ENCODE data around the gene FAM20C.
A peak's percentile ranks its signal among the peaks of the same experiment; 100 is the strongest.
"Not testable (repeated sequence)": the region's sequence is repeated elsewhere in the genome, so short reads cannot be mapped to it uniquely, and the experiment has no call there.

Gene FAM20C

DNA sequence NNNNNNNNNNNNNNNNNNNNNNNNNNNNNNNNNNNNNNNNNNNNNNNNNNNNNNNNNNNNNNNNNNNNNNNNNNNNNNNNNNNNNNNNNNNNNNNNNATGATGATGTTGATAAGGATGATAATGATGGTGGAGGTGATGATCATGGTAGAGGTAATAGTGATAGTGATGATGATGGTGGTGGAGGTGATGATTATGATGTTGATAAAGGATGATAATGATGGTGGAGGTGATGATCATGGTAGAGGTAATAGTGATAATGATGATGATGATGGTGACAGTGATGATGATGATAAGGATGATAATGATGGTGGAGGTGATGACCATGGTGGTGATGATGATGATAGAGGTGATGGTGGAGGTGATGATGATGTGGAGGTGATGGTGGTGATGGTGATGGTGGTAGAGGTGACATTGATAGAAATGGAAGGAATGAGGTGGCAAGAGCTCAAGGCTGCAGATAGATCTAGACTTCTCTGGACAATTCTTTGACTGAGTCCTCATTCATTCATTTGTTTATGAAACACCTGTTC is 47.8 kb downstream of the FAM20C start:
- H3K36me3 ChIP-seq: peaks cover 44% of the 10 kb centered on the region
- peaks cover 14% of the 10 kb centered on the region for H3K4me1 ChIP-seq
- TF ChIP-seq Cebpa-rat (IDR thresholded peaks at IDR 0.05): no peak
- H3K9ac ChIP-seq: no peak overlapping the region
- H3K27me3 ChIP-seq: no peaks in the 10 kb centered on the region
- H3K4me2 ChIP-seq: peak overlapping the region; percentile 71
- no peak overlapping the region for H3K4me3 ChIP-seq
- no peak overlapping the region for H3K27ac ChIP-seq
- H3K9me3 ChIP-seq: peaks cover 5% of the 10 kb centered on the region; the same call in 1 of the 2 replicates
- peaks cover 59% of the 10 kb centered on the region for H4K20me1 ChIP-seq

- Histone ChIP-seq H3K9me3 (peaks cover 5% of the 10 kb centered on the region; the same call in 1 of the 2 replicates), H4K20me1 (peaks cover 59% of the 10 kb centered on the region), H3K36me3 (peaks cover 44% of the 10 kb centered on the region), H3K4me3 (no peak overlapping the region), H3K4me1 (peaks cover 14% of the 10 kb centered on the region), H3K27me3 (no peaks in the 10 kb centered on the region), H3K9ac (no peak overlapping the region), H3K27ac (0 out of 2 replicates have a peak overlapping the region, but pooled peaks have one; percentile 35), H3K4me2 (peak overlapping the region; percentile 71)
- no peak for TF ChIP-seq Cebpa-rat (IDR thresholded peaks at IDR 0.05)
These were observed 48.6 kb downstream of the FAM20C start for GRCh38 chr7:240887-241421.

DNA sequence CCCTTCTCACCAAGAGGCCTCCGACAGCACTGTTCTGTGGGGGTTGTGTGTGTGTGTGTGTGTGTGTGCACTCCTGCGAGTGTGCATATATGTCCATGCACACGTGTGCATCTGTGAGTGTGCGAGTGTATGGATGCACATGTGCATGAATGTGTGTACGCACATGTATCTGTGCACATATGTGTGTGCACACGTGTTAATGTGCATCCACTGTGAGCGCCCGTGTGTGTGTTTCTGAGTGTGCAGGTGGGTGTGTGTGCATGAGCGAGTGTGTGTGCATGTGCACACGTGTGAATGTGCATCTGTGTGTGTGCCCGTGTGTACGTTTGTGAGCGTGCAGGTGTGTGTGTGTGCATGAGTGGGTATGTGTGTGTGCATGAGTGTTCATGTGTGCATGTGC is 49.1 kb downstream of the FAM20C start:
- no peak overlapping the region for H3K9ac ChIP-seq
- peaks cover 59% of the 10 kb centered on the region for H4K20me1 ChIP-seq
- no peak overlapping the region for H3K4me2 ChIP-seq
- H3K27me3 ChIP-seq: no peaks in the 10 kb centered on the region
- H3K4me3 ChIP-seq: no peak overlapping the region
- H3K36me3 ChIP-seq: peaks cover 44% of the 10 kb centered on the region
- TF ChIP-seq Cebpa-rat (IDR thresholded peaks at IDR 0.05): no peak
- peaks cover 5% of the 10 kb centered on the region; the same call in 1 of the 2 replicates for H3K9me3 ChIP-seq
- H3K27ac ChIP-seq: no peak overlapping the region
- H3K4me1 ChIP-seq: peaks cover 14% of the 10 kb centered on the region

DNA sequence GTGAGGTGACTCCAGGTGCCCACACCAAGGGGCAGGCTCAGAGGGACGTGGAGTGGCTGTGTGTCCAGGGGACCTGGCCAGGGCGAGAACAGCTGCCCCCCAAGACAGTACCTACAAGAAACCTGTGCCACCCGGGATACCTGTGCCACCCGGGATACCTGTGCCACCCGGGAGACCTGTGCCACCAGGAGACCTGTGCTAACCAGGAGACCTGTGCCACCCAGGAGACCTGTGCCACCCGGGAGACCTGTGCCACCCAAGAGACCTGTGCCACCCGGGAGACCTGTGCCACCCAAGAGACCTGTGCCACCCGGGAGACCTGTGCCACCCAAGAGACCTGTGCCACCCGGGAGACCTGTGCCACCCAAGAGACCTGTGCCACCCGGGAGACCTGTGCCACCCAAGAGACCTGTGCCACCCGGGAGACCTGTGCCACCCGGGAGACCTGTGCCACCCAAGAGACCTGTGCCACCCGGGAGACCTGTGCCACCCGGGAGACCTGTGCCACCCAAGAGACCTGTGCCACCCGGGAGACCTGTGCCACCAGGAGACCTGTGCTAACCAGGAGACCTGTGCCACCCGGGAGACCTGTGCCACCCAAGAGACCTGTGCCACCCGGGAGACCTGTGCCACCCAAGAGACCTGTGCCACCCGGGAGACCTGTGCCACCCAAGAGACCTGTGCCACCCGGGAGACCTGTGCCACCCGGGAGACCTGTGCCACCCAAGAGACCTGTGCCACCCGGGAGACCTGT is 50.6 kb downstream of the FAM20C start:
- not testable (repeated sequence) for H3K4me3 ChIP-seq, H3K9me3 ChIP-seq, H3K27me3 ChIP-seq, H3K9ac ChIP-seq, H3K4me2 ChIP-seq, H3K27ac ChIP-seq
- Histone ChIP-seq H3K4me1 (peaks cover 14% of the 10 kb centered on the region), H3K36me3 (peaks cover 50% of the 10 kb centered on the region), H4K20me1 (peaks cover 72% of the 10 kb centered on the region)

DNA sequence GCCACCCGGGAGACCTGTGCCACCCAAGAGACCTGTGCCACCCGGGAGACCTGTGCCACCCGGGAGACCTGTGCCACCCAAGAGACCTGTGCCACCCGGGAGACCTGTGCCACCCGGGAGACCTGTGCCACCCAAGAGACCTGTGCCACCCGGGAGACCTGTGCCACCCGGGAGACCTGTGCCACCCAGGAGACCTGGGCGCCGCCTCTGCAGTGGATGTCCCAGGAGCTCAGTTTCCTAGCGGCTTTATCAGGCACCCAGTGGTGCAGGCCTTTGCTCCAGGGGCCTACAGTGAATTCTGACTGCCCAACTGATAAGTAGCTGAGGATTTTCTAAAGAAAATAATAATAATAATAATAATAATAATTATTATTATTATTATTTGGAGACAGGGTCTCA is 51.2 kb downstream of the FAM20C start:
- not testable (repeated sequence) for H3K9ac ChIP-seq, H3K27me3 ChIP-seq, H3K27ac ChIP-seq, H3K4me2 ChIP-seq, H3K9me3 ChIP-seq, H3K4me3 ChIP-seq
- Histone ChIP-seq H3K4me1 (peaks cover 14% of the 10 kb centered on the region), H3K36me3 (peaks cover 56% of the 10 kb centered on the region), H4K20me1 (peaks cover 72% of the 10 kb centered on the region)

- H4K20me1 ChIP-seq: peaks cover 72% of the 10 kb centered on the region
- no peak overlapping the region for H3K4me3 ChIP-seq
- peaks cover 14% of the 10 kb centered on the region for H3K4me1 ChIP-seq
- no peaks in the 10 kb centered on the region for H3K27me3 ChIP-seq
- no peak overlapping the region for H3K4me2 ChIP-seq
- no peak overlapping the region for H3K27ac ChIP-seq
- H3K9ac ChIP-seq: no peak overlapping the region
- no peak for TF ChIP-seq Cebpa-rat (IDR thresholded peaks at IDR 0.05)
- H3K9me3 ChIP-seq: no peaks in the 10 kb centered on the region
- peaks cover 70% of the 10 kb centered on the region for H3K36me3 ChIP-seq
These were observed 52.6 kb downstream of the FAM20C start for GRCh38 chr7:244974-245373.

GRCh38 chr7:245574-246295 is 53.4 kb downstream of the FAM20C start:
- no peak overlapping the region for H3K4me3 ChIP-seq
- H3K4me1 ChIP-seq: peaks cover 7% of the 10 kb centered on the region
- no peak overlapping the region for H3K9ac ChIP-seq
- TF ChIP-seq Cebpa-rat (IDR thresholded peaks at IDR 0.05): no peak
- H3K27ac ChIP-seq: no peak overlapping the region
- H3K9me3 ChIP-seq: no peaks in the 10 kb centered on the region
- H4K20me1 ChIP-seq: peaks cover 66% of the 10 kb centered on the region
- peaks cover 78% of the 10 kb centered on the region for H3K36me3 ChIP-seq
- H3K4me2 ChIP-seq: no peak overlapping the region
- no peaks in the 10 kb centered on the region for H3K27me3 ChIP-seq

DNA sequence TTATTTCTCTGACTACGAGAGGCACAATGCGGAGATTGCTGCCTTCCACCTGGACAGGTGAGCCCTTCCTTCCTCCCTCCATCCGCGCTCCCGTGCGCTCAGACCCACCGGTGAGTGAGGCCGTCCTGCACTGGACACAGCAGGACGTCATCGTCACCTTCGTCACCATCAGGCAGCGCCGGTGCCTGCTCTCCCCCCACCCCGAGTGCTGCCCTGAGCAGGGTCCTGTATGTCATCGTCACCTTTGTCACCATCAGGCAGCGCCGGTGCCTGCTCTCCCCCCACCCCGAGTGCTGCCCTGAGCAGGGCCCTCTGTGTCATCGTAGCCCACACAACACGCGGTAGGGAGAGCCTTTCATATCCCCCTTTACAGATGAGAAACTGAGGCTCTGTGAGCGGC is 54.1 kb downstream of the FAM20C start:
- Histone ChIP-seq H3K9ac (no peak overlapping the region), H3K9me3 (no peaks in the 10 kb centered on the region), H3K36me3 (peaks cover 85% of the 10 kb centered on the region), H3K27me3 (no peaks in the 10 kb centered on the region), H3K4me3 (no peak overlapping the region), H3K4me2 (no peak overlapping the region), H4K20me1 (peaks cover 59% of the 10 kb centered on the region), H3K4me1 (no peaks in the 10 kb centered on the region; the same call in 1 of the 2 replicates), H3K27ac (no peak overlapping the region)
- TF ChIP-seq Cebpa-rat (IDR thresholded peaks at IDR 0.05): no peak

GRCh38 chr7:247181-247580 is 54.8 kb downstream of the FAM20C start:
- H3K27ac ChIP-seq: no peak overlapping the region
- H3K4me3 ChIP-seq: no peak overlapping the region
- H3K36me3 ChIP-seq: peaks cover 87% of the 10 kb centered on the region
- no peak overlapping the region for H3K4me2 ChIP-seq
- no peak overlapping the region for H3K9ac ChIP-seq
- H3K9me3 ChIP-seq: no peaks in the 10 kb centered on the region
- no peak for TF ChIP-seq Cebpa-rat (IDR thresholded peaks at IDR 0.05)
- no peaks in the 10 kb centered on the region for H3K27me3 ChIP-seq
- H3K4me1 ChIP-seq: no peaks in the 10 kb centered on the region; the same call in 1 of the 2 replicates
- peaks cover 51% of the 10 kb centered on the region for H4K20me1 ChIP-seq

GRCh38 chr7:247636-248035 is 55.3 kb downstream of the FAM20C start:
- no peak overlapping the region for H3K9ac ChIP-seq
- no peak overlapping the region for H3K4me2 ChIP-seq
- no peaks in the 10 kb centered on the region for H3K9me3 ChIP-seq
- no peaks in the 10 kb centered on the region for H3K27me3 ChIP-seq
- no peak for TF ChIP-seq Cebpa-rat (IDR thresholded peaks at IDR 0.05)
- no peaks in the 10 kb centered on the region; the same call in 1 of the 2 replicates for H3K4me1 ChIP-seq
- H3K27ac ChIP-seq: no peak overlapping the region
- H3K4me3 ChIP-seq: no peak overlapping the region
- peaks cover 89% of the 10 kb centered on the region for H3K36me3 ChIP-seq
- peaks cover 47% of the 10 kb centered on the region for H4K20me1 ChIP-seq
